ENCODE data around the gene ACTR5.

The ACTR5 gene

GRCh38 chr20:38748097-38748860, at the start of gene ACTR5:
ACTR5 (plus strand) TSS chr20:38748460; CDS start chr20:38748479, 19 bp downstream.
- peak; percentile 98 for DNase-seq (ENCODE audit: low spot score)

- no peak for DNase-seq (ENCODE audit: low spot score)
Measured at GRCh38 chr20:38698541-38698940, 49.7 kb upstream of the ACTR5 start.

- no peak for DNase-seq (ENCODE audit: low spot score)
Measured at GRCh38 chr20:38700141-38700540, 48.1 kb upstream of the ACTR5 start.

GRCh38 chr20:38700926-38701325, 47.3 kb upstream of the ACTR5 start:
- DNase-seq (ENCODE audit: low spot score): no peak

- DNase-seq (ENCODE audit: low spot score): no peak
Measured at GRCh38 chr20:38703526-38703925, 44.7 kb upstream of the ACTR5 start.

- DNase-seq (ENCODE audit: low spot score): no peak
Measured at GRCh38 chr20:38704136-38704535, 44.1 kb upstream of the ACTR5 start.

GRCh38 chr20:38706509-38706908, 41.8 kb upstream of the ACTR5 start:
- DNase-seq (ENCODE audit: low spot score): no peak

- no peak for DNase-seq (ENCODE audit: low spot score)
Measured at GRCh38 chr20:38714308-38714707, 34.0 kb upstream of the ACTR5 start.

- DNase-seq (ENCODE audit: low spot score): no peak
Measured at GRCh38 chr20:38715646-38716045, 32.6 kb upstream of the ACTR5 start.

- no peak for DNase-seq (ENCODE audit: low spot score)
Measured at GRCh38 chr20:38722683-38723016, 25.6 kb upstream of the ACTR5 start.

- DNase-seq (ENCODE audit: low spot score): no peak
Measured at GRCh38 chr20:38723017-38723847, 25.0 kb upstream of the ACTR5 start.

GRCh38 chr20:38723848-38724625, 24.2 kb upstream of the ACTR5 start, which contains the start of gene SLC32A1:
SLC32A1 (plus strand) TSS chr20:38724486; CDS start chr20:38724725, 239 bp downstream.
- no peak for DNase-seq (ENCODE audit: low spot score)

GRCh38 chr20:38724626-38725147, 23.6 kb upstream of the ACTR5 start:
- DNase-seq (ENCODE audit: low spot score): no peak

GRCh38 chr20:38725148-38725901, 22.9 kb upstream of the ACTR5 start:
- DNase-seq (ENCODE audit: low spot score): no peak

GRCh38 chr20:38725931-38726803, 22.1 kb upstream of the ACTR5 start:
- DNase-seq (ENCODE audit: low spot score): peak; percentile 47

GRCh38 chr20:38726804-38727606, 21.3 kb upstream of the ACTR5 start:
- DNase-seq (ENCODE audit: low spot score): peak; percentile 50

GRCh38 chr20:38727607-38728190, 20.6 kb upstream of the ACTR5 start:
- DNase-seq (ENCODE audit: low spot score): no peak

- DNase-seq (ENCODE audit: low spot score): no peak
Measured at GRCh38 chr20:38728191-38728781, 20.0 kb upstream of the ACTR5 start.
